Peyer's patch (tissue), 4 donors: ENCODE measurements around the gene CTDSPL. TPM values are rescaled to one million over a fixed set of nuclear protein-coding genes. Genes with fewer than 3 reads are reported as not detected.

Experiments used
- DNase-seq, 3 donors: peaks; one replicate each; pipeline ENCODE4 v3.0.0-alpha.2; 2017 to 2019
- H3K27ac ChIP-seq, 4 donors: fragments of 200-600 bp; sonication (generic); one replicate each; pipeline ENCODE4 v1.5.1; 2016 to 2019
- H3K27me3 ChIP-seq, 2 donors: fragments of 200-600 bp; sonication (generic); one replicate each; pipeline ENCODE4 v1.5.1; 2019
- H3K36me3 ChIP-seq, 3 donors: fragments of 200-600 bp; sonication (generic); one replicate each; pipeline ENCODE4 v1.5.1; 2016 to 2019
- H3K4me1 ChIP-seq, 4 donors: fragments of 200-600 bp; sonication (generic); one replicate each; pipeline ENCODE4 v1.5.1; 2016 to 2019
- H3K4me3 ChIP-seq, 4 donors: fragments of 200-600 bp; sonication (generic); 1 replicate in 3 of 4; 2 replicates in 1 of 4; pipeline ENCODE4 v1.5.1; 2016 to 2019; ENCODE audit warnings: mild to moderate bottlenecking in 1 of 4
- H3K9me3 ChIP-seq, 4 donors: fragments of 200-600 bp; sonication (generic); one replicate each; pipeline ENCODE4 v1.5.1; 2016 to 2019; ENCODE audit warnings: mild to moderate bottlenecking in 1 of 4
- CTCF ChIP-seq, 6 experiments: fragments of 450-650 bp in 4 of 6; fragments of 200-600 bp in 2 of 6; sonication (generic) in 1 of 6; IDR thresholded peaks; one replicate each; pipeline ENCODE4 v1.5.1; 2017 to 2019; ENCODE audit warnings: antibody characterized with exemption in 6 of 6, mild to moderate bottlenecking in 3 of 6, moderate library complexity in 1 of 6
- POLR2A ChIP-seq, 2 donors: fragments of 450-650 bp; IDR thresholded peaks; one replicate each; pipeline ENCODE4 v1.5.1; 2017; ENCODE audit warnings: antibody characterized with exemption in 2 of 2, mild to moderate bottlenecking in 2 of 2, moderate library complexity in 2 of 2
- total RNA-seq, 4 donors: library from RNA; depleted of rRNA; stranded (reverse); fragments of >200 nt; gene quantifications; one replicate each; pipeline ENCODE4 v1.1.0, GENCODE V29; 2016

CTDSPL gene
- total RNA-seq, 4 donors from 2014 or later, result 36.3 to 42.3 (median 38.4) TPM

DNA sequence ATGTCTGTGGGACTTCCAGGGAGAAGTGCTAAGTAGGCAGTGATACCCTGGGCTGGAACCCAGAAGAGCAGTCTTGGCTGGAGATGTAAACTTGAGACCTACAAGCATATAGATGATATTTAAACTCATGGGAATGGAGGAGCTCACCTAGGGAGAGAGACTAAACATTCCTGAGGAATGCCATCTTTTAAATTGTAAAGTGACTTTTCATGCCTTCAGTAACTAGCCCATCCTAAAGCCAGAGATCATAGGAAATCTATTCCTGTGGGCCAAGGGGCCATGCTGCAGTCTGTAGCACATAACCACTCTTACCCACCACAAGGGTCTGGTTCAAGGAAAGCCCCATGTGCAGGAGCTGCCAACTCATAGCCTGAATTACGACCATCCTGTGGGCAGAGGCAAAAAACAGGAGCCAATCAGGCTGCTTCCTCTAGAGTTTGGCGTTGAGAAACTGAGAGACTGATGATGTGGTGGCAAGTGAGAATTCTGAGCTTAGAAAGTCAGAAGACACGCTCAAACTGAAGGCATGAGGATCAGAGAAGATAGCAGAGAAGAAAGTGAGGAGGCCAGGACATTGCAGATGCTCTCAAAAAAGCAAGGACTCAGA lies 37.5 kb downstream of the CTDSPL start:
- TF ChIP-seq CTCF (IDR thresholded peaks at IDR 0.05), result no peak
- TF ChIP-seq POLR2A (IDR thresholded peaks at IDR 0.05), result no peak
- Histone ChIP-seq H3K27ac (no peak overlapping the region), H3K4me1 (peaks cover 0 to 4% (median 0%) of the 10 kb centered on the region in 4 donors)

DNA sequence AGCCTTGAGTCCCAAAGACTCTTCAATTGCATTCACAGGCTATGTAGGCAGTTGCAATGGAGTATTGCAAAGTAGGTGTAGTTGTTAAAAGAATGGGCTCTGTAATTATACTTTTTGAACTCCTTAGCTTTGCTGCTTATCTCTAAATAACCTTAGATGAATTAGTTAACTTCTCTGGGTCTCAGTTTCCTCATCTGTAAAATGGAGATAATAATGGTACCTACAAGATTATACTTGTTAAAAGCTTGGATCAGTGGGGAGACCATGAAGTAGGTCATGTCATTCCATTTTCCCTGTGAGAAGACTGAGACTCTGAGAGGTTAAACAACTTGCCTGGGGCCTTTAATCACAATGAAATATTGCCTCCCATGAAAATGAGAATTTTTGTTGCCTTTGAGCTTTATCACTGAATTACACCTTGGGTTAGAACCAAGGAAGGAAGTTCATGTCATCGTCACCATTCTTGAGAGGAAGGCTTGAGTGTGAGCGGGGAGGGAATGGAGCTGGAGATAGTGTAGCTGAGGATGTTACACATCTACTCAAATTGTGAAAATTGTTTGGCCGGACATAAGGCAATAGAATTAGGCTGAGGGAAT lies 38.1 kb downstream of the CTDSPL start:
- TF ChIP-seq POLR2A (IDR thresholded peaks at IDR 0.05), result no peak
- no peak for TF ChIP-seq CTCF (IDR thresholded peaks at IDR 0.05)
- H3K27ac ChIP-seq, result no peak overlapping the region
- H3K36me3 ChIP-seq, result no peaks in the 10 kb centered on the region
- H3K4me1 ChIP-seq, result peaks cover 0 to 9% (median 0%) of the 10 kb centered on the region in 4 donors
- no peaks in the 10 kb centered on the region for H3K9me3 ChIP-seq
- DNase-seq, result no peak
- no peak overlapping the region for H3K4me3 ChIP-seq
- no peaks in the 10 kb centered on the region for H3K27me3 ChIP-seq

More for the DNA sequence above, 37.5 kb downstream of the CTDSPL start:
- H3K36me3 ChIP-seq, result no peaks in the 10 kb centered on the region
- H3K4me3 ChIP-seq, result no peak overlapping the region
- no peaks in the 10 kb centered on the region for H3K9me3 ChIP-seq
- DNase-seq, result no peak
- no peaks in the 10 kb centered on the region for H3K27me3 ChIP-seq

DNA sequence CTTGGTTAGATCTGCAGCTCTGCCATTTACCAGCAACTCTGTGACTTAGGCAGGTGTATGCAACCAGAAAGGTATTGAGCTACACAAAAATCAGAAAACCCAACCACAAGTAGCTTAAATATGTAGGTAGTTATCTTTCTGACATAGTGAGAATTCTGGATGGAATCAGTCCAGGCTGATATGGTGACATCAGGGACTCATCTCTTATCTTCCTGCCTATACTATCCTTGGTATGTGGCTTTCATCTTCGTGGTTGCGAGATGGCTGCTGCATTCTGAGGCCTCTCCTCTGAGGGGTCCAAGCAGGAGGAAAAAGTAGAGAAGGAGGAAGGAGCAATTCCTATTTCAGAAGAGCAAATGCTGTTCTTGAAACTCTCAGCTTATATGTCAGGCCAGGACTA lies 40.0 kb downstream of the CTDSPL start:
- H3K36me3 ChIP-seq, result no peaks in the 10 kb centered on the region
- DNase-seq, result no peak
- H3K4me3 ChIP-seq, result no peak overlapping the region
- peaks cover 0 to 26% (median 0%) of the 10 kb centered on the region in 4 donors for H3K4me1 ChIP-seq
- no peak for TF ChIP-seq CTCF (IDR thresholded peaks at IDR 0.05)
- TF ChIP-seq POLR2A (IDR thresholded peaks at IDR 0.05), result no peak
- H3K9me3 ChIP-seq, result no peaks in the 10 kb centered on the region
- no peaks in the 10 kb centered on the region for H3K27me3 ChIP-seq
- no peak overlapping the region for H3K27ac ChIP-seq

DNA sequence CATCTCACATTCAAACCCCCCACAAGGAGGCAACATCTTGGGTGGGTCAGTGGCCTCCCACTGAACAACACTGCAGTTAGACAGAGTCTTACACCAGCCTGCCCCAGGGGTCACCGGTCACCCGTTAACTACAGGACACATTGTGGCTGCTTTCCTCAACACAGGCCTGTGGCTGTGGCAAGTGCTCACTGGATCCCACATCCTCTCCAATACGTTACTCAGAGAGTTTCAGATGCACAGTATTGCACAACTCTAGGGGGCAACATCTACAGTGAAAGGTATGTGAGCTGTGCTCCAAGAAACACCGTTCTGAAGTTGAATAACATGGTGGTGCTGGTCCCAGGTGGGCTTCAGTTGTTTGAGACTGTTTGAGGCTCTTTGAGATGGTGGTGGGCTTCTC lies 41.0 kb downstream of the CTDSPL start:
- TF ChIP-seq CTCF (IDR thresholded peaks at IDR 0.05) (no peak), POLR2A (IDR thresholded peaks at IDR 0.05) (no peak)

DNA sequence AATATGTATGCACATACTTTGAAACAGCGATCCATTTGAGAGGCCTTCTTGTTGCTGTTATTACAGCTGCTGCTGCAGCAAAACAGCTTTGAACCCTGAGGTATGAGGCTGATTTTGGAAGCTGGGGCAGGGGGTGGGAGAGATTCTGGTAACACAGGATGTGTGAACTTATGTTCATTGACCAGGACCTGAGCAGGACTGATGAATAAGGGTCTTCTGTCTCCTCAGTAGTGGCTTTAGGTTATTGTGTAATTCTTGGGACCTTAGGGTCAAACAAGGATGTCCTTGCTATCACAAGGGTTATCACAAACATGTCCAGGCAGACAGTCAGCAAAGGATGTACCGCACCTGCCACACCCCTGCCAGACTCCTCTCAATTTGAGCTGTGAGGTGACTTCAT lies 41.6 kb downstream of the CTDSPL start:
- Histone ChIP-seq H3K4me3 (no peak overlapping the region), H3K9me3 (no peaks in the 10 kb centered on the region), H3K27ac (no peak overlapping the region), H3K27me3 (no peaks in the 10 kb centered on the region), H3K4me1 (peaks cover 0 to 35% (median 0%) of the 10 kb centered on the region in 4 donors), H3K36me3 (no peaks in the 10 kb centered on the region)
- TF ChIP-seq CTCF (IDR thresholded peaks at IDR 0.05) (no peak), POLR2A (IDR thresholded peaks at IDR 0.05) (no peak)
- DNase-seq, result no peak

More for the DNA sequence above, 41.0 kb downstream of the CTDSPL start:
- Histone ChIP-seq H3K27ac (no peak overlapping the region), H3K27me3 (no peaks in the 10 kb centered on the region), H3K4me3 (no peak overlapping the region), H3K36me3 (no peaks in the 10 kb centered on the region), H3K9me3 (no peaks in the 10 kb centered on the region), H3K4me1 (peaks cover 0 to 32% (median 0%) of the 10 kb centered on the region in 4 donors)
- DNase-seq, result no peak
